ENCODE data around the gene SOX9. TPM values are rescaled to one million over a fixed set of nuclear protein-coding genes. Genes with fewer than 3 reads are reported as not detected.

Gene SOX9
- total RNA-seq, 4 donors from 2014 or later, result 0.31 to 1.0 (median 0.56) TPM

DNA sequence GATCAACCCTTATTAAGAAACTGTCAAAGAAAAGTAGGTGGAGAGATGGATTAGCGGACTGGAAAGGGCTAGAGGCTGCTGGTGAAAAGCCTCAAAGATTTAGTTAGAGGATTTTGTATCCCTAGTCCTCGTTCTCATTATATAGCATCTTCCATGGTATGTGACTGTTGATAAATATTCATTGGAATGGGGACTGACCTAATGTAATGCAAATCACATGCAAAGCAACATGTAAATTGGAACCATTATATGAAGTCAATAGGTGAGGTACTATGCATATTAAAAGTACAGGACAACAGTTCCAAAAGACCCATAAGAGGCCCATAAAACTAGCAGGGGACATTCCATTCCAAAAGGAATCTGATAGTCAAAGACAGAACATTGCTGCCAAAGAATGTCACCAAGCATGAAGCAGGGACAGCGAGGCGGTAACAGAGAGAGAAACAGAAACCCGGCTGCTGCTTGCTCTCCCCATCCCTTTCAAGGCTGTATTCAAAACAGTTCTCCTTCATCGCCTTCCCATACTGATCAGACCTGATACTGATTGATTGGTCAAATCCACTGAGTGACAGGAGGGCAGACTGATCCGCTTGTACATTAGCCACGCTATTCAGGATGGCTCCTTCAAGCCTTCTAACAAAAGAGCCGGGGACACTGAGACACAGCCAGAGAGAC lies 44.5 kb downstream of the SOX9 start:
- no peaks in the 10 kb centered on the region for H3K36me3 ChIP-seq
- no peak overlapping the region for H3K27ac ChIP-seq
- DNase-seq (no peak), ATAC-seq (no peak)
- no peaks in the 10 kb centered on the region for H3K9me3 ChIP-seq
- no peaks in the 10 kb centered on the region for H3K4me1 ChIP-seq
- H3K27me3 ChIP-seq, result no peaks in the 10 kb centered on the region
- TF ChIP-seq CTCF (IDR thresholded peaks at IDR 0.05 in 4 of 5, conservative IDR thresholded peaks at IDR 0.05 in 1 of 5) (no peak), POLR2A (IDR thresholded peaks at IDR 0.05) (no peak)
- no peak overlapping the region for H3K4me3 ChIP-seq
- intact Hi-C loops (cut with DNase I; ENCODE audit: low total_unique reads) (no loop called here), in situ Hi-C loops (cut with MboI; ENCODE audit: low sequenced_read_pairs in 4 of 4) (loop anchor here in 1 of 4 donors (25.0 kb wide), 1 partner anchor 247 kb away; no protein-coding TSS in a partner anchor)

DNA sequence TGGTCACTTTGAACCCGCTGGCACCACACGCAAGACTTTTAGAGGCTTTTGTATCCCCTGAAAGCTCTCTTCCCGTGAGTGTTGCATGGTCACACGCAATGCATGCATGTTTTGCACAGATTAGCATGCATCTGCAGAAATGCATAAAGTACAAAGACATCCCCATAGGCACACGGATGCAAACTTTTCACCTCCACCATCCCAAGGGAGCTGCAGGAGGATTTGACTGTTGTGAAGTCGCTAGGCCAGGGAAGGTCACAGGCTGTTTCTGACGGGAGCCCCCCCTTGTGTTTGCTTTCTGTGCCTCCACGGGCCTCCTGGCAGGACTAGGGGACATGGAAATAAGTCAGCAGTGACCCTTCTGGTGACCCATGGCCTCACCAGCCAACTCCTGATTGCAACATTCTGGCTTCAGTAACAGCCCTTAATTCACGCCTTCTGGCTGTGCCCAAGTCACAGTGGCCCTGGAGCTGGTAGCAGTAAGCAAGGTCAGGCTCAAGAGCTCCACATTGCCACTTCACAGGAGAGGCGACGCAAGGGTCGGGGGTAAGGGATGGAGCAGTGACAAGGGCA lies 45.1 kb downstream of the SOX9 start:
- no peak for TF ChIP-seq CTCF (IDR thresholded peaks at IDR 0.05 in 4 of 5, conservative IDR thresholded peaks at IDR 0.05 in 1 of 5)
- H3K9me3 ChIP-seq, result no peaks in the 10 kb centered on the region
- H3K4me1 ChIP-seq, result no peaks in the 10 kb centered on the region
- no peak overlapping the region for H3K27ac ChIP-seq
- DNase-seq (no peak), ATAC-seq (no peak)
- no peak overlapping the region for H3K4me3 ChIP-seq
- in situ Hi-C loops (cut with MboI; ENCODE audit: low sequenced_read_pairs in 4 of 4), result loop anchor here in 1 of 4 donors (25.0 kb wide), 1 partner anchor 246 kb away; no protein-coding TSS in a partner anchor
- intact Hi-C loops (cut with DNase I; ENCODE audit: low total_unique reads), result no loop called here
- H3K36me3 ChIP-seq, result no peaks in the 10 kb centered on the region
- H3K27me3 ChIP-seq, result no peaks in the 10 kb centered on the region

- Histone ChIP-seq H3K4me1 (no peaks in the 10 kb centered on the region), H3K27ac (no peak overlapping the region), H3K27me3 (no peaks in the 10 kb centered on the region), H3K9me3 (no peaks in the 10 kb centered on the region), H3K4me3 (no peak overlapping the region), H3K36me3 (no peaks in the 10 kb centered on the region)
- intact Hi-C loops (cut with DNase I; ENCODE audit: low total_unique reads), result no loop called here
- no peak for DNase-seq
- no peak for ATAC-seq
- TF ChIP-seq CTCF (IDR thresholded peaks at IDR 0.05 in 4 of 5, conservative IDR thresholded peaks at IDR 0.05 in 1 of 5) (no peak), POLR2A (IDR thresholded peaks at IDR 0.05) (no peak)
- in situ Hi-C loops (cut with MboI; ENCODE audit: low sequenced_read_pairs in 4 of 4), result loop anchor here in 1 of 4 donors (25.0 kb wide), 1 partner anchor 245 kb away; no protein-coding TSS in a partner anchor
These were observed 46.8 kb downstream of the SOX9 start for GRCh38 chr17:72167593-72167992.

DNA sequence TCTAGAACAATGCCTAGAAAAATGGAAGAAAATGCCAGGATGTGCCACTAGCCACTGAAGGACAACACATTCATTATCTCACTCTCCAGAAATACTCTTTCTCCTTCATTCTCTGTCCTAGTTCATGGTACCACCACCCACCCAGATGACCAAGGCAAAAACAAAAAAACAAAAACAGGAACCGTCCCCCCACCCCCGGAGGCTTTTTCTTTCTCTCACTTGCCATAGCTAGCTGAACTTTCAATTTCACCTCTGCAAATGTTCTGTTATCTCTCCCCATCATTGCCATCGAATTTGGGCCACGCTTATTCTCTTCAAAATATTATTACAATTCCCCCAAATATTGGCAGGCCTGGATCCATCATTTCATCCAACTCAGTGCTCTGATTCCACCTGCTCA lies 49.0 kb downstream of the SOX9 start:
- intact Hi-C loops (cut with DNase I; ENCODE audit: low total_unique reads), result no loop called here
- H3K4me1 ChIP-seq, result no peaks in the 10 kb centered on the region
- H3K27ac ChIP-seq, result no peak overlapping the region
- no peaks in the 10 kb centered on the region for H3K27me3 ChIP-seq
- DNase-seq (no peak), ATAC-seq (no peak)
- H3K4me3 ChIP-seq, result no peak overlapping the region
- no peaks in the 10 kb centered on the region for H3K36me3 ChIP-seq
- TF ChIP-seq CTCF (IDR thresholded peaks at IDR 0.05 in 4 of 5, conservative IDR thresholded peaks at IDR 0.05 in 1 of 5), result no peak
- no peak for TF ChIP-seq POLR2A (IDR thresholded peaks at IDR 0.05)
- in situ Hi-C loops (cut with MboI; ENCODE audit: low sequenced_read_pairs in 4 of 4), result loop anchor here in 1 of 4 donors (25.0 kb wide), 1 partner anchor 242 kb away; no protein-coding TSS in a partner anchor
- H3K9me3 ChIP-seq, result no peaks in the 10 kb centered on the region
